ENCODE data around the gene DPH3. TPM values are rescaled to one million over a fixed set of nuclear protein-coding genes. Genes with fewer than 3 reads are reported as not detected.

Gene DPH3
- total RNA-seq, 1 experiment from 2014 or later = 27.8 TPM

GRCh38 chr3:16266714-16267113 is 2.0 kb upstream of the DPH3 start (continued):
- TF ChIP-seq AFF4 (CRISPR knock-in tag; IDR thresholded peaks at IDR 0.05; ENCODE audit: borderline replicate concordance) (no peak), SP1 (CRISPR knock-in tag; conservative IDR thresholded peaks at IDR 0.05) (no peak), USF2 (CRISPR knock-in tag; IDR thresholded peaks at IDR 0.05) (no peak), FOXP1 (CRISPR knock-in tag; IDR thresholded peaks at IDR 0.05; ENCODE audit: borderline replicate concordance) (no peak)

- DNase-seq (ENCODE audit: low spot score) (no peak), ATAC-seq (no peak)
- Mint-ChIP-seq H3K9me3 (no peaks in the 10 kb centered on the region), H3K27me3 (ENCODE audit: low read depth) (no peaks in the 10 kb centered on the region; the same call in 1 of the 2 replicates), H3K4me1 (peaks cover 19% of the 10 kb centered on the region), H3K4me3 (peak overlapping the region; percentile 99), H3K36me3 (peaks cover 8% of the 10 kb centered on the region), H3K27ac (peak overlapping the region; percentile 96)
- TF ChIP-seq ZNF512 (CRISPR knock-in tag; IDR thresholded peaks at IDR 0.05; ENCODE audit: borderline replicate concordance) (no peak), ZNF232 (CRISPR knock-in tag; IDR thresholded peaks at IDR 0.05) (no peak), CBFB (CRISPR knock-in tag; IDR thresholded peaks at IDR 0.05; ENCODE audit: low read depth) (no peak)
- ChIA-PET CTCF (interaction anchor here (0.9 to 2.6 kb wide), 6 partner anchors 18 to 739 kb away, joined by 3 to 9 read pairs (median 4); no protein-coding TSS in a partner anchor), POLR2A (interaction anchor here (0.6 to 1.2 kb wide), 3 partner anchors 71 to 934 kb away, joined by 3 read pairs; no protein-coding TSS in a partner anchor)
These were observed 678 bp upstream of the DPH3 start for GRCh38 chr3:16265455-16265786.

GRCh38 chr3:16264174-16264707 is 502 bp downstream of the DPH3 start:
- ATAC-seq (no peak; the same call in 1 of the 2 replicates), DNase-seq (ENCODE audit: low spot score) (no peak)
- Mint-ChIP-seq H3K36me3 (peaks cover 6% of the 10 kb centered on the region), H3K4me3 (peak overlapping the region; percentile 99), H3K27me3 (ENCODE audit: low read depth) (no peaks in the 10 kb centered on the region; the same call in 1 of the 2 replicates), H3K27ac (peak overlapping the region; percentile 98), H3K9me3 (no peaks in the 10 kb centered on the region), H3K4me1 (peaks cover 19% of the 10 kb centered on the region)
- TF ChIP-seq ARID4B (CRISPR knock-in tag; IDR thresholded peaks at IDR 0.05; ENCODE audit: borderline replicate concordance) (no peak), CBFB (CRISPR knock-in tag; IDR thresholded peaks at IDR 0.05; ENCODE audit: low read depth) (no peak), GABPB1 (CRISPR knock-in tag; IDR thresholded peaks at IDR 0.05) (no peak)
- POLR2A ChIA-PET = interaction anchor here (0.6 to 1.2 kb wide), 4 partner anchors 13 to 286 kb away, joined by 3 to 4 read pairs (median 3); no protein-coding TSS in a partner anchor
- CTCF ChIA-PET = interaction anchor here (0.8 to 2.6 kb wide), 7 partner anchors 17 to 737 kb away, joined by 3 to 9 read pairs (median 3); no protein-coding TSS in a partner anchor
